GM12878 (cell line): ENCODE results near the gene ZCCHC24. TPM values are rescaled to one million over a fixed set of nuclear protein-coding genes. Genes with fewer than 3 reads are reported as not detected.

Source experiments
- ATAC-seq: fragments of 200-7000 bp; cut with Tn5 transposase; 3 replicates; pipeline ENCODE4 v1.9.1; 2020; ENCODE audit warnings: mild to moderate bottlenecking, moderate library complexity
- BruUV-seq: library from RNA; stranded (reverse); fragments of 400-500 nt; replicated peaks from 2 replicates; lab custom pipeline; 2021; lab: Mats Ljungman, UMichigan
- CTCF ChIA-PET: fragments of 300-600 bp; sonication (Branson Sonifier 250); formaldehyde crosslinking; extraction: SDS; loops from one replicate; lab custom pipeline; 2021; ENCODE audit warnings: inconsistent platforms; lab: Yijun Ruan, JAX
- POLR2A ChIA-PET: fragments of 350-600 bp; formaldehyde crosslinking; extraction: SDS; loops from one replicate; lab custom pipeline; 2021; ENCODE audit warnings: inconsistent platforms; lab: Charles Lee
- RAD21 ChIA-PET: fragments of 300-600 bp; sonication (Branson Sonifier 250); formaldehyde crosslinking; loops from one replicate; lab custom pipeline; 2023; ENCODE audit warnings: antibody characterized with exemption; ENCODE audit not compliant: unreplicated experiment; lab: Charles Lee
- SMC1A ChIA-PET: fragments of 300-600 bp; sonication (Branson Sonifier 250); formaldehyde crosslinking; loops from one replicate; lab custom pipeline; 2023; ENCODE audit not compliant: unreplicated experiment, uncharacterized antibody; lab: Charles Lee
- DNase-seq: peaks from one replicate; pipeline ENCODE4 v3.0.0-alpha.2; 2011; ENCODE audit warnings: low read depth, low spot score
- FAIRE-seq: peaks from 3 replicates; lab custom pipeline; 2011; peaks lifted over from hg19 to GRCh38; lab: Jason Lieb, UNC
- H2AFZ ChIP-seq: 2 replicates; pipeline ENCODE4 v1.6.0; 2011; ENCODE audit warnings: low read depth, low read length, control low read depth; ENCODE audit not compliant: control insufficient read depth
- H3K27ac ChIP-seq: 2 replicates; pipeline ENCODE4 v1.5.1; 2011; ENCODE audit warnings: control low read depth; ENCODE audit not compliant: control insufficient read depth, insufficient read depth
- H3K27me3 ChIP-seq, 2 experiments: replicated peaks in 1 of 2; 2 replicates each; pipeline versions ENCODE4 v1.6.0 to v1.6.1; 2011; ENCODE audit warnings: low read length in 1 of 2; ENCODE audit not compliant: control insufficient read depth in 2 of 2, insufficient read depth in 2 of 2
- H3K36me3 ChIP-seq, 2 experiments: 2 replicates each; pipeline ENCODE4 v1.5.1; 2011; ENCODE audit warnings: low read length in 1 of 2; ENCODE audit not compliant: control insufficient read depth in 2 of 2, insufficient read depth in 2 of 2
- H3K4me1 ChIP-seq: 2 replicates; pipeline ENCODE4 v1.6.1; 2011; ENCODE audit warnings: mild to moderate bottlenecking, low read length, moderate library complexity, mixed read lengths; ENCODE audit not compliant: control insufficient read depth, insufficient read depth
- H3K4me2 ChIP-seq: 2 replicates; pipeline ENCODE4 v1.6.0; 2011; ENCODE audit warnings: control low read depth; ENCODE audit not compliant: control insufficient read depth, insufficient read depth
- H3K4me3 ChIP-seq: fragments of 200-600 bp; sonication (generic); 2 replicates; pipeline ENCODE4 v1.5.1; 2016
- H3K79me2 ChIP-seq: 2 replicates; pipeline ENCODE4 v1.6.0; 2011; ENCODE audit warnings: low read length; ENCODE audit not compliant: control insufficient read depth, insufficient read depth
- H3K9ac ChIP-seq: 2 replicates; pipeline ENCODE4 v1.8.0; 2011; ENCODE audit warnings: low read length, control low read depth, mixed read lengths; ENCODE audit not compliant: control insufficient read depth, insufficient read depth
- H3K9me3 ChIP-seq: replicated peaks from 3 replicates; pipeline ENCODE4 v1.5.1; 2011; ENCODE audit warnings: mild to moderate bottlenecking, low read length; ENCODE audit not compliant: control insufficient read depth, insufficient read depth
- H4K20me1 ChIP-seq: 2 replicates; pipeline ENCODE4 v1.6.0; 2011; ENCODE audit not compliant: control insufficient read depth, insufficient read depth
- BACH1 ChIP-seq: fragments of 450-650 bp; IDR thresholded peaks from 2 replicates; pipeline ENCODE4 v1.6.1; 2017; ENCODE audit warnings: mild to moderate bottlenecking, borderline replicate concordance
- CBX3 ChIP-seq: fragments of 200-600 bp; sonication (generic); IDR thresholded peaks from 2 replicates; pipeline ENCODE4 v1.6.1; 2016; ENCODE audit warnings: low read depth, borderline replicate concordance
- HDAC6 ChIP-seq: fragments of 200-600 bp; sonication (generic); IDR thresholded peaks from one replicate; pipeline ENCODE4 v1.8.0; 2017; ENCODE audit warnings: antibody characterized with exemption; ENCODE audit not compliant: unreplicated experiment
- KLF5 ChIP-seq: fragments of 450-650 bp; IDR thresholded peaks from 2 replicates; pipeline ENCODE4 v1.6.1; 2014; ENCODE audit warnings: mild to moderate bottlenecking; ENCODE audit not compliant: partially characterized antibody
- MEF2B ChIP-seq: fragments of 450-650 bp; IDR thresholded peaks from 2 replicates; pipeline ENCODE4 v1.6.1; 2018; ENCODE audit warnings: mild to moderate bottlenecking, moderate library complexity; ENCODE audit not compliant: partially characterized antibody, poor library complexity, severe bottlenecking
- NBN ChIP-seq: fragments of 450-650 bp; IDR thresholded peaks from 2 replicates; pipeline ENCODE4 v1.6.1; 2016
- NFYA ChIP-seq: IDR thresholded peaks from 2 replicates; pipeline ENCODE4 v1.6.1; 2011; ENCODE audit warnings: low read depth, mild to moderate bottlenecking, low read length, improper control_type of control experiment, borderline replicate concordance
- PAX5 ChIP-seq: IDR thresholded peaks from 2 replicates; pipeline ENCODE4 v1.6.1; 2011; ENCODE audit warnings: low read depth, low read length, borderline replicate concordance
- PAX8 ChIP-seq: fragments of 450-650 bp; IDR thresholded peaks from 2 replicates; pipeline ENCODE4 v1.6.1; 2017; ENCODE audit warnings: mild to moderate bottlenecking, moderate library complexity
- POLR2A ChIP-seq: IDR thresholded peaks from 2 replicates; pipeline ENCODE4 v1.6.1; 2011; ENCODE audit warnings: low read depth, mild to moderate bottlenecking, low read length
- RAD21 ChIP-seq: IDR thresholded peaks from 2 replicates; pipeline ENCODE4 v1.6.1; 2011; ENCODE audit warnings: mild to moderate bottlenecking, low read depth, low read length, moderate library complexity; ENCODE audit not compliant: insufficient read depth
- RB1 ChIP-seq: fragments of 450-650 bp; formaldehyde crosslinking; IDR thresholded peaks from 2 replicates; pipeline ENCODE4 v1.6.1; 2017; ENCODE audit warnings: mild to moderate bottlenecking, borderline replicate concordance
- SMAD1 ChIP-seq: fragments of 450-650 bp; IDR thresholded peaks from 2 replicates; pipeline ENCODE4 v1.6.1; 2018; ENCODE audit warnings: mild to moderate bottlenecking, low read depth; ENCODE audit not compliant: partially characterized antibody
- SMAD5 ChIP-seq: IDR thresholded peaks from 2 replicates; pipeline ENCODE4 v1.6.1; 2016; ENCODE audit warnings: antibody characterized with exemption, low read depth
- SREBF1 ChIP-seq: IDR thresholded peaks from 2 replicates; pipeline ENCODE4 v1.6.1; 2012; ENCODE audit warnings: mild to moderate bottlenecking, low read length
- SREBF2 ChIP-seq: IDR thresholded peaks from 2 replicates; pipeline ENCODE4 v1.6.1; 2012; ENCODE audit warnings: mild to moderate bottlenecking, low read length
- ZNF384 ChIP-seq: IDR thresholded peaks from 2 replicates; pipeline ENCODE4 v1.6.1; 2012; ENCODE audit warnings: low read depth, mild to moderate bottlenecking, low read length, improper control_type of control experiment, borderline replicate concordance
- WGBS: methylation state at CpG from one replicate; pipeline ENCODE4 v1.1.6; 2016; ENCODE audit warnings: low lambda C conversion rate; ENCODE audit not compliant: insufficient replicate concordance, insufficient coverage; ENCODE audit errors: missing lambda C conversion rate; 5-methylcytosine and 5-hydroxymethylcytosine counted together
- in situ Hi-C: fragments of 300-500 bp; cut with MboI; formaldehyde crosslinking; loops from 9 replicates; pipeline ENCODE4 v1.14.3; 2018; ENCODE audit warnings: mixed read lengths
- intact Hi-C: fragments of 100-400 bp; cut with micrococcal nuclease; formaldehyde crosslinking; loops from one replicate; pipeline ENCODE4 v1.14.2; 2022; ENCODE audit not compliant: unreplicated experiment
- polyA plus RNA-seq, 11 experiments: library from polyadenylated mRNA; depleted of rRNA in 4 of 11; unstranded in 6 of 11; stranded (reverse) in 5 of 11; fragments of >200 nt; fragmentation: Nextera tagmentation in 4 of 11; fragmentation: Illumina TruSeq in 1 of 11; extraction: Ambion mirVana in 4 of 11; extraction: Trizol in 1 of 11; gene quantifications; 1 replicate in 1 of 11; 2 replicates in 10 of 11; pipeline versions ENCODE4 v1.2.1 to v1.2.3, GENCODE V29; 2011 to 2016; ENCODE audit warnings: inconsistent platforms in 2 of 11, missing spikeins in 2 of 11, low read depth in 1 of 11
- total RNA-seq, 4 experiments: library from RNA; depleted of rRNA in 3 of 4; stranded (reverse); fragments of >200 nt in 3 of 4; fragmentation: Illumina TruSeq in 1 of 4; extraction: Trizol in 1 of 4; gene quantifications; 2 replicates each; pipeline versions ENCODE4 v1.2.1 to v1.2.3, GENCODE V29; 2013 to 2021
- TF ChIP-seq, protein P1 (sequence below): IDR thresholded peaks from 2 replicates; pipeline ENCODE4 v1.6.1; 2012; ENCODE audit warnings: low read depth, low read length, improper control_type of control experiment

Gene ZCCHC24
- total and polyA plus RNA-seq, 10 of the 15 experiments (the other 5 are each of a cell fraction or from before 2014, with no cell fraction given) = 0.02 to 0.62 (median 0.04) TPM; not detected in 4

DNA sequence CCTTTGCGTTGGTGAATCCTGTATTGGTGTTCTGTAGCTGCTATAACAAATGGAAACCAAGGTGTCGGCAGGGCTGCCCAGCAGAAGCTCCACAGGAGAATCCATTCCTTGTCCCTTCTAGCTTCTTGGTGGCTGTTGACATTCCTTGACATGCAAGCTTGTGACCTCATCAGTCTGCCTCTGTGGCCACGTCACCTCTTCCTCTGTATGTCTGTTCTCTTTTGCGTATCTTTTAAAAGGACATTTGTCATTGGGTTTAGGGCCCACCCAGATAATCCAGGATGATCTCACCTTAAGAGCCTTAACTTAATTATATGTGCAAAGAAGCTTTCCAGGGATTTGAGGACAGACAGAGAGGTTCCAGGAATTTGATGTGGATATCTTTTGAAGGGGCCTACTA, 15.3 kb upstream of the ZCCHC24 start:
- no peak overlapping the region for H3K9ac ChIP-seq
- H3K27me3 ChIP-seq = peaks cover 3 to 4% of the 10 kb centered on the region in 2 experiments; a peak in 2 of 4 replicates
- TF ChIP-seq SREBF2 (no peak), NBN (no peak), PAX5 (no peak), ZNF384 (no peak), CBX3 (no peak), SREBF1 (no peak), HDAC6 (no peak), NFYA (no peak), POLR2A (no peak), RAD21 (no peak), SMAD5 (no peak), PAX8 (no peak), RB1 (no peak), MEF2B (no peak), BACH1 (no peak), KLF5 (no peak), SMAD1 (no peak)
- TF ChIP-seq, protein P1, sequence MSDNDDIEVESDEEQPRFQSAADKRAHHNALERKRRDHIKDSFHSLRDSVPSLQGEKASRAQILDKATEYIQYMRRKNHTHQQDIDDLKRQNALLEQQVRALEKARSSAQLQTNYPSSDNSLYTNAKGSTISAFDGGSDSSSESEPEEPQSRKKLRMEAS = no peak
- no peaks in the 10 kb centered on the region for H4K20me1 ChIP-seq
- FAIRE-seq (no peak), ATAC-seq (no peak), DNase-seq (no peak)
- H3K9me3 ChIP-seq = no peaks in the 10 kb centered on the region
- H3K79me2 ChIP-seq = no peaks in the 10 kb centered on the region
- in situ Hi-C loops = no loop called here
- intact Hi-C loops = no loop called here
- 60% methylated on average over 4 of the region's 4 CpGs for WGBS
- CTCF ChIA-PET = interaction anchor here (0.7 to 1.7 kb wide), 3 partner anchors 15 to 86 kb away, joined by 3 to 8 read pairs (median 4); no protein-coding TSS in a partner anchor
- SMC1A ChIA-PET = no interaction called here
- H3K36me3 ChIP-seq = no peaks in the 10 kb centered on the region
- no peak overlapping the region for H2AFZ ChIP-seq
- H3K4me3 ChIP-seq = no peak overlapping the region
- POLR2A ChIA-PET = no interaction called here
- no TSS peak for BruUV-seq
- H3K4me2 ChIP-seq = no peak overlapping the region
- H3K27ac ChIP-seq = no peak overlapping the region
- no peaks in the 10 kb centered on the region for H3K4me1 ChIP-seq
- RAD21 ChIA-PET = interaction anchor here (1.0 kb wide), 1 partner anchor 86 kb away, joined by 3 read pairs; no protein-coding TSS in a partner anchor
